K562 (cell line): ENCODE measurements around the gene ACOX2. TPM values are rescaled to one million over a fixed set of nuclear protein-coding genes. Genes with fewer than 3 reads are reported as not detected.

Experiments used
- BCLAF1 ChIP-seq, 2 experiments: fragments of 450-650 bp in 1 of 2; IDR thresholded peaks; 2 replicates each; pipeline ENCODE4 v1.6.1; 2011 to 2017; ENCODE audit warnings: low read depth in 2 of 2, antibody characterized with exemption in 1 of 2, borderline replicate concordance in 1 of 2, low read length in 1 of 2, mild to moderate bottlenecking in 1 of 2, mixed read lengths in 1 of 2; ENCODE audit not compliant: control insufficient read depth in 1 of 2
- BRF1 ChIP-seq: IDR thresholded peaks from 3 replicates; pipeline ENCODE4 v1.6.1; 2011; ENCODE audit warnings: borderline replicate concordance, mild to moderate bottlenecking; ENCODE audit not compliant: insufficient read length; ENCODE audit errors: extremely low read depth
- CBX1 ChIP-seq: sonication (generic); IDR thresholded peaks from 2 replicates; pipeline ENCODE4 v1.6.1; 2016; ENCODE audit warnings: antibody characterized with exemption, low read depth, mild to moderate bottlenecking
- FOS ChIP-seq: IDR thresholded peaks from 3 replicates; pipeline ENCODE4 v1.6.1; 2011; ENCODE audit not compliant: insufficient read length; ENCODE audit errors: extremely low read depth
- JUN ChIP-seq, 2 experiments: sonication (generic) in 1 of 2; formaldehyde crosslinking in 1 of 2; IDR thresholded peaks; 2 replicates each; pipeline versions ENCODE4 v1.6.1 to v1.8.0; 2012 to 2022; ENCODE audit warnings: borderline replicate concordance in 2 of 2, mild to moderate bottlenecking in 2 of 2, improper control_type of control experiment in 1 of 2, low read depth in 1 of 2, low read length in 1 of 2, missing genetic modification reagents in 1 of 2
- KLF1 ChIP-seq: fragments of 450-650 bp; IDR thresholded peaks from 2 replicates; pipeline ENCODE4 v1.6.1; 2016; ENCODE audit warnings: missing genetic modification characterization, missing compliant biosample characterization
- KLF6 ChIP-seq: fragments of 250-450 bp; sonication (Bioruptor Pico); IDR thresholded peaks from 2 replicates; pipeline ENCODE4 v1.4.0; 2020; ENCODE audit warnings: mild to moderate bottlenecking, moderate library complexity, borderline replicate concordance
- MCM5 ChIP-seq: fragments of 450-650 bp; IDR thresholded peaks from 2 replicates; pipeline ENCODE4 v1.6.1; 2016; ENCODE audit warnings: low read depth
- SMARCA4 ChIP-seq: fragments of 450-650 bp; IDR thresholded peaks from 2 replicates; pipeline ENCODE4 v1.6.1; 2016
- TGIF2 ChIP-seq: sonication (generic); formaldehyde crosslinking; IDR thresholded peaks from 2 replicates; pipeline ENCODE4 v1.8.1; 2022; ENCODE audit warnings: mild to moderate bottlenecking, missing genetic modification reagents, moderate library complexity
- ZBTB11 ChIP-seq, 3 experiments: fragments of 200-800 bp in 1 of 3; fragments of 250-450 bp in 1 of 3; fragments of 450-650 bp in 1 of 3; sonication (Bioruptor Pico) in 1 of 3; sonication (Bioruptor generic) in 1 of 3; formaldehyde crosslinking in 1 of 3; IDR thresholded peaks; 2 replicates each; pipeline versions ENCODE4 v1.6.1 to v1.8.0; 2016 to 2022; ENCODE audit warnings: mild to moderate bottlenecking in 2 of 3, missing genetic modification characterization in 2 of 3, missing compliant biosample characterization in 1 of 3, moderate library complexity in 1 of 3
- ZNF175 ChIP-seq: fragments of 200-800 bp; sonication (Bioruptor generic); IDR thresholded peaks from 2 replicates; pipeline ENCODE4 v1.6.1; 2016; ENCODE audit warnings: low read depth, mild to moderate bottlenecking, missing genetic modification characterization, missing compliant biosample characterization
- ZNF23 ChIP-seq: fragments of 250-450 bp; sonication (Bioruptor Pico); IDR thresholded peaks from 2 replicates; pipeline ENCODE4 v1.4.0; 2020; ENCODE audit warnings: mild to moderate bottlenecking
- ZNF324 ChIP-seq: fragments of 250-450 bp; sonication (Bioruptor Pico); IDR thresholded peaks from 2 replicates; pipeline ENCODE4 v1.4.0; 2020; ENCODE audit warnings: mild to moderate bottlenecking
- ZNF395 ChIP-seq: fragments of 200-800 bp; sonication (Bioruptor generic); IDR thresholded peaks from 2 replicates; pipeline ENCODE4 v1.6.1; 2017; ENCODE audit warnings: missing genetic modification characterization, missing compliant biosample characterization
- ZNF740 ChIP-seq, 3 experiments: fragments of 200-800 bp in 1 of 3; sonication (Bioruptor generic) in 1 of 3; sonication (generic) in 1 of 3; formaldehyde crosslinking in 1 of 3; IDR thresholded peaks; 2 replicates each; pipeline versions ENCODE4 v1.6.1 to v1.8.0; 2016 to 2022; ENCODE audit warnings: mild to moderate bottlenecking in 2 of 3, missing compliant biosample characterization in 2 of 3, missing genetic modification characterization in 2 of 3, missing genetic modification reagents in 1 of 3
- polyA plus RNA-seq, 8 experiments: library from polyadenylated mRNA; depleted of rRNA in 4 of 8; stranded (reverse) in 5 of 8; unstranded in 3 of 8; fragments of >200 nt; fragmentation: Nextera tagmentation in 2 of 8; fragmentation: Illumina TruSeq in 1 of 8; extraction: Ambion mirVana in 2 of 8; extraction: Trizol in 1 of 8; gene quantifications; 2 replicates each; pipeline versions ENCODE4 v1.2.1 to v1.2.3, GENCODE V29; 2011 to 2014; ENCODE audit warnings: inconsistent platforms in 1 of 8, missing spikeins in 1 of 8
- total RNA-seq, 7 experiments: library from RNA; depleted of rRNA in 6 of 7; stranded (reverse); fragments of >200 nt in 6 of 7; fragmentation: Illumina TruSeq in 2 of 7; extraction: Trizol in 2 of 7; gene quantifications; 2 replicates each; pipeline versions ENCODE4 v1.2.1 to v1.2.3, GENCODE V29; 2011 to 2021; ENCODE audit warnings: low replicate concordance in 1 of 7

The ACOX2 gene
- total and polyA plus RNA-seq, 9 of the 15 experiments (the other 6 are each of a cell fraction or from before 2014, with no cell fraction given): 0.15 TPM; not detected in 8

GRCh38 chr3:58471025-58471887 lies 65.7 kb downstream of the ACOX2 start (continued):
- no peak for TF ChIP-seq ZBTB11 (CRISPR knock-in tag; IDR thresholded peaks at IDR 0.05)
- peak; percentile 25 for TF ChIP-seq FOS
- no peak for TF ChIP-seq ZNF324
- TF ChIP-seq JUN (IDR thresholded peaks at IDR 0.05; ENCODE audit: borderline replicate concordance, low read depth, low read length): peak; percentile 72; the same call in 1 of the 2 replicates
- no peak for TF ChIP-seq JUN (CRISPR knock-in tag; IDR thresholded peaks at IDR 0.05; ENCODE audit: borderline replicate concordance)
- TF ChIP-seq CBX1: no peak
- TF ChIP-seq ZNF23 (CRISPR knock-in tag): no peak
- no peak for TF ChIP-seq MCM5
- TF ChIP-seq BCLAF1 (IDR thresholded peaks at IDR 0.05; ENCODE audit: borderline replicate concordance in 1 of 2, control insufficient read depth in 1 of 2, low read depth in 2 of 2, low read length in 1 of 2): no peak
- peak; percentile 76; the same call in 1 of the 2 replicates for TF ChIP-seq SMARCA4
- TF ChIP-seq KLF6 (CRISPR knock-in tag): no peak
- TF ChIP-seq TGIF2 (CRISPR knock-in tag): no peak
- TF ChIP-seq ZNF395 (CRISPR knock-in tag): no peak
- TF ChIP-seq ZNF740 (CRISPR knock-in tag; IDR thresholded peaks at IDR 0.05): no peak
- no peak for TF ChIP-seq ZNF740 (tag; IDR thresholded peaks at IDR 0.05)
- no peak for TF ChIP-seq KLF1 (tag)
- TF ChIP-seq ZNF175: no peak
- no peak for TF ChIP-seq BRF1
